ENCODE measurements around the gene DUSP23.
A peak's percentile ranks its signal among the peaks of the same experiment; 100 is the strongest.

Gene DUSP23

GRCh38 chr1:159828176-159828575 lies 47.4 kb downstream of the DUSP23 start:
- DNase-seq (ENCODE audit: low spot score) (peak; percentile 77), FAIRE-seq (peak; percentile 60)

GRCh38 chr1:159828581-159829272 lies 48.0 kb downstream of the DUSP23 start:
- no peak for DNase-seq (ENCODE audit: low spot score)
- FAIRE-seq = no peak

DNA sequence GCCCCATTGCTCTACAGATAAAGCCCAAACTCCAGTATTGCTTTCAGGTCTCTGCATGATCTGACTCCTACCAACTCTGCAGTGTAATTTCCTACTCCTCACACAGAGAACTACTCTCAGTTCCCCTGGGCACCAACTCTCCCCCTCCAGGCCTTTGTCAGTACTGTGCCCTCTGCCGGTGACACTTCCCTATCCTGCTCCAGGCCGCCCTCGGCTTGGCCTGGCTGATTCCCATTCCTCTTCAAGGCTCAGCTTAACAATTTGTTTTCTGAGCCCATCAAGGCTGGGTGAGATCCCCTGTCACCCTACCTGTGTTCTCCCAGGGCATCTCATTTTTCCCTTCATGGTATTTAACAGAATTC lies 48.5 kb downstream of the DUSP23 start:
- FAIRE-seq (no peak), DNase-seq (ENCODE audit: low spot score) (no peak)

DNA sequence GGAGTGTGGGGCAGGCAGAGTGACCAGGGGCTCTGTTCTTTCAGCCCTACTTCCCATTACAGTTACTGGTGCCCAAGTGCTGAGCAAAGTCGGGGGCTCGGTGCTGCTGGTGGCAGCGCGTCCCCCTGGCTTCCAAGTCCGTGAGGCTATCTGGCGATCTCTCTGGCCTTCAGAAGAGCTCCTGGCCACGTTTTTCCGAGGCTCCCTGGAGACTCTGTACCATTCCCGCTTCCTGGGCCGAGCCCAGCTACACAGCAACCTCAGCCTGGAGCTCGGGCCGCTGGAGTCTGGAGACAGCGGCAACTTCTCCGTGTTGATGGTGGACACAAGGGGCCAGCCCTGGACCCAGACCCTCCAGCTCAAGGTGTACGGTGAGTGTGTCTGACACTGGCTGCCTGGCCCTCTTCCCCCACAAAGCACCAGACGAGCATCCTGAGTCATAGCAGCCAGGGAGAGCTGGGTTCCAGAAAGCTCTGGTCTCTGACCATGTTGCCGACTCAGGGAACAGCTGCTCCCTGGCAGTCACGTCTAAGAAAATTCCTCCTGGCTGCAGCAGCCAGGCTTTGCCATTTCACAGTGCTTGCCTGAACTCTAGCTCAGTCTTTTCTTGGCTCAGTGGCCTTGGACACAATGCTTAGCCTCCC lies 49.2 kb downstream of the DUSP23 start:
- DNase-seq (ENCODE audit: low spot score) (peak; percentile 79), FAIRE-seq (peak; percentile 81)

- FAIRE-seq (no peak), DNase-seq (ENCODE audit: low spot score) (no peak)
Observed at GRCh38 chr1:159830722-159831121, 50.0 kb downstream of the DUSP23 start.

DNA sequence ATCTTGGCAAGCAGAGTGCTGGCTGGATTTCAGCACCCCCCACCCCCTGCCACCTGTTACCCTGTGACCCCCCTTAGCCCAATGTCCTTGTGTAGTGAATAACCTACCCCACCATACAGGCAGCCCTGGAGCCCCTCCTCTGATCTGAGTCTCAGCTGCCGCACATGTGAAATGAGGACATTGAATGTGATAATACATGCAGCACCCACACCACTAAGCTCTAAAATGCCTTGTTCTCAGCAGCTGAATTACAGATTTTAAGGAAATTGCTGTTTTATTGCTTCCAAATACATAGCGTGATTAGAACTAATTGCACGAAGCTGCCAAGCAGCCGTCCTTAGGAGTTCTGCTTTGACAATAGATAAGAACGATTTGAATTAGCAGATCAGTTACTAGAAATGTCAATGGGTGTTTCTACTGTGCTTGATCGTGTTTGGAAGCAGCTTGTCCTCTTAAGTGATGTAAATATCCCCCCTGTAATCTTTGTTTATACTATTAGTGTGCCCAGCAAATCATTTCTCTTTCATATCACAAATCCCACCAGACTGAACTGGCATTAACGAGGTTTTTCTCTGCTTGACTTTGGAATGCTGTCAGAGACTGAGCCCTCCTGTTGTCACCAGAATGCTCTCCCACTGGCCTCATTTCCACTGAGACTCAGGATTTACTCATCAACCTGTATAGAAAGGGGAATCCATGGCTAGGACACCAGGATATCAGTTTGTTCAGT lies 50.8 kb downstream of the DUSP23 start:
- no peak for DNase-seq (ENCODE audit: low spot score)

More for the DNA sequence above, 50.8 kb downstream of the DUSP23 start:
- FAIRE-seq = no peak

Data from RCC 7860 (cell line).